Endodermal cell (in vitro differentiated cells): ENCODE results near the gene DDX41. TPM values are rescaled to one million over a fixed set of nuclear protein-coding genes. Genes with fewer than 3 reads are reported as not detected.

Experiments
- DNase-seq: peaks from one replicate; pipeline ENCODE4 v3.0.0-alpha.2; 2017
- H3K27ac ChIP-seq: 2 replicates; pipeline ENCODE4 v1.5.1; 2013; ENCODE audit warnings: mild to moderate bottlenecking, low read depth, low read length, moderate library complexity
- H3K27me3 ChIP-seq: 2 replicates; pipeline ENCODE4 v1.6.1; 2013; ENCODE audit warnings: mild to moderate bottlenecking, low read length, moderate library complexity; ENCODE audit not compliant: insufficient read depth, control insufficient read depth, poor library complexity, severe bottlenecking
- H3K36me3 ChIP-seq: 2 replicates; pipeline ENCODE4 v1.7.0; 2013; ENCODE audit warnings: mild to moderate bottlenecking, low read length, moderate library complexity; ENCODE audit not compliant: control insufficient read depth, insufficient read depth
- H3K4me1 ChIP-seq: one replicate; pipeline ENCODE4 v1.7.0; 2013; ENCODE audit warnings: low read length; ENCODE audit not compliant: control insufficient read depth, insufficient read depth
- H3K4me3 ChIP-seq: 2 replicates; pipeline ENCODE4 v1.5.1; 2013; ENCODE audit warnings: mild to moderate bottlenecking, low read length, moderate library complexity
- H3K9ac ChIP-seq: 2 replicates; pipeline ENCODE4 v1.6.1; 2013; ENCODE audit warnings: mild to moderate bottlenecking, low read length, moderate library complexity; ENCODE audit not compliant: poor library complexity, severe bottlenecking; ENCODE audit errors: extremely low read depth
- H3K9me3 ChIP-seq: 2 replicates; pipeline ENCODE4 v1.6.1; 2013; ENCODE audit warnings: mild to moderate bottlenecking, low read length, moderate library complexity; ENCODE audit not compliant: control insufficient read depth
- H3K27ac Mint-ChIP-seq: 2 replicates; pipeline ENCODE4 v1.8.0; 2020; ENCODE audit warnings: mixed read lengths
- H3K27me3 Mint-ChIP-seq: 2 replicates; pipeline ENCODE4 v1.8.0; 2021; ENCODE audit warnings: mild to moderate bottlenecking, mixed read lengths; ENCODE audit not compliant: insufficient read depth
- H3K36me3 Mint-ChIP-seq: 2 replicates; pipeline ENCODE4 v1.8.0; 2020; ENCODE audit warnings: low read depth, mixed read lengths
- H3K4me1 Mint-ChIP-seq: 2 replicates; pipeline ENCODE4 v1.8.0; 2020; ENCODE audit warnings: mixed read lengths
- H3K4me3 Mint-ChIP-seq: 2 replicates; pipeline ENCODE4 v1.8.0; 2020; ENCODE audit warnings: mild to moderate bottlenecking, moderate library complexity, mixed read lengths
- H3K9me3 Mint-ChIP-seq: 2 replicates; pipeline ENCODE4 v1.8.0; 2020; ENCODE audit warnings: mild to moderate bottlenecking, mixed read lengths
- CTCF ChIP-seq: fragments of 200-600 bp; sonication (generic); conservative IDR thresholded peaks from 2 replicates; pipeline ENCODE4 v1.5.0; 2021; ENCODE audit warnings: antibody characterized with exemption, mild to moderate bottlenecking
- WGBS, 2 experiments: methylation state at CpG; one replicate each; pipeline versions ENCODE4 v1.1.5 to v1.1.7; 2013; ENCODE audit warnings: missing lambda C conversion rate in 2 of 2, mixed read lengths in 1 of 2; ENCODE audit not compliant: insufficient coverage in 1 of 2, insufficient read length in 1 of 2; 5-methylcytosine and 5-hydroxymethylcytosine counted together
- total RNA-seq, 2 donors: library from RNA; stranded (reverse); fragmentation: NEBNext Ultra II Directional in 1 of 2; extraction: Animal tissue kit (Norgen Biotek cat#: 25700) in 1 of 2; gene quantifications; 2 replicates in 1 of 2; 3 replicates in 1 of 2; pipeline ENCODE4 v1.2.1, GENCODE V29; 2021

The DDX41 gene
- total RNA-seq, 2 donors from 2014 or later = 115 TPM

GRCh38 chr5:177530638-177531037, 13.9 kb upstream of the DDX41 start:
- Histone ChIP-seq H3K9me3 (no peaks in the 10 kb centered on the region), H3K36me3 (peaks cover 92% of the 10 kb centered on the region), H3K4me3 (no peak overlapping the region), H3K4me1 (no peaks in the 10 kb centered on the region), H3K27me3 (no peaks in the 10 kb centered on the region), H3K9ac (no peak overlapping the region), H3K27ac (no peak overlapping the region)
- no peaks in the 10 kb centered on the region for H3K4me1 Mint-ChIP-seq
- H3K9me3 Mint-ChIP-seq = no peaks in the 10 kb centered on the region
- peaks cover 50% of the 10 kb centered on the region for H3K36me3 Mint-ChIP-seq
- no peak for DNase-seq
- no peak for TF ChIP-seq CTCF
- no peak overlapping the region for H3K27ac Mint-ChIP-seq
- no peak overlapping the region for H3K4me3 Mint-ChIP-seq
- 94 to 96% methylated on average over 2 to 3 of the region's 3 CpGs for WGBS, 2 experiments
- no peaks in the 10 kb centered on the region for H3K27me3 Mint-ChIP-seq

DNA sequence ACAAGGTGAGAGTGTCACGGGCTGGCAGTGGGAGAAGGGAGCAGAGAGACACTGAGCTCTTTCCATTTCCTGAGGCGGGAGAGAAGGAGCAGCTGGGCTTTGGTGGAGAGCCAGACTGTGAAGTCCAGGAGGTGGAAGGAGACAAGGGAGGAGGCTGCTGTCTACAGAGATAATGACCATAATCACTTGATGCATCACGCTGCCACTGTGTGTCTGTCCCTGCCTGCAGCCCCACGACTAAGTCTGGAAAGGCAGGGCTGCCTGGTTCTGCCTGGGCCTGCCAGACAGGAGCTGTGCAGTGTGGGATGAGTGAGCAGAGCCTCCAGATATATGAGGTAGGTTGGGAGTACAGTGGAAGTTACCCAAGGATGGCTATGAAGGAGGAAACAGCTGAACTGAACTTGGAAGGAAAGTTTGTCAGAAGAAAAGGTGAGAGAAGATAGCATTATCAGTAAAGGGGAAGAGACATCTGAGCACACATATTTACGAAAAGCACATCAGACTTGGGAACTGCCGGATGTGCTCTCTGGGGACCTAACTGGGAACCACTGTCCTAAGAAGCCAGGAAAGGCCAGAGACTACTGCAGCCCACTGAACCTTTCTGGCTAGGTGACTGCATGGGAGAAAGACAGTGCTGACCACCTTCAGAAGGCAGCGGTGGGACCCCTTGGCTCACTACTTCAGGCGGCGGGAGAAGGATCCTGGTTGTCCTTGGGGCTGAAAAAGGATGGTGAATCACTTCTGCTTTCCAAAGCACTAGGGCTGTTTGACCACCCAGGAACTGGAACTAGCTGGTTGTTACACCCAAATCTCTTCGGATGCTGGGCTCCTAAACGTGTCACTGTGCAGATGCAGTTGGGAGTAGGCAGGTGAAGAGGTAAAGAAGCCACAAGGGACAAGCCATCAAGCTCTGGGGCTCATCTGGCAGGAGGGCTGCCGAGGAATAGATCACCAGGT, 12.8 kb upstream of the DDX41 start:
- no peak for TF ChIP-seq CTCF
- no peaks in the 10 kb centered on the region for H3K9me3 Mint-ChIP-seq
- no peaks in the 10 kb centered on the region for H3K4me1 ChIP-seq
- peaks cover 49% of the 10 kb centered on the region for H3K36me3 Mint-ChIP-seq
- no peak overlapping the region for H3K27ac Mint-ChIP-seq
- no peak for DNase-seq
- no peak overlapping the region for H3K4me3 ChIP-seq
- WGBS, 2 experiments = 94 to 95% methylated on average over 10 to 12 of the region's 12 CpGs
- peaks cover 93% of the 10 kb centered on the region for H3K36me3 ChIP-seq
- no peaks in the 10 kb centered on the region for H3K9me3 ChIP-seq
- H3K27me3 ChIP-seq = no peaks in the 10 kb centered on the region
- no peaks in the 10 kb centered on the region for H3K27me3 Mint-ChIP-seq
- H3K4me3 Mint-ChIP-seq = no peak overlapping the region
- no peaks in the 10 kb centered on the region for H3K4me1 Mint-ChIP-seq
- no peak overlapping the region for H3K27ac ChIP-seq
- no peak overlapping the region for H3K9ac ChIP-seq

DNA sequence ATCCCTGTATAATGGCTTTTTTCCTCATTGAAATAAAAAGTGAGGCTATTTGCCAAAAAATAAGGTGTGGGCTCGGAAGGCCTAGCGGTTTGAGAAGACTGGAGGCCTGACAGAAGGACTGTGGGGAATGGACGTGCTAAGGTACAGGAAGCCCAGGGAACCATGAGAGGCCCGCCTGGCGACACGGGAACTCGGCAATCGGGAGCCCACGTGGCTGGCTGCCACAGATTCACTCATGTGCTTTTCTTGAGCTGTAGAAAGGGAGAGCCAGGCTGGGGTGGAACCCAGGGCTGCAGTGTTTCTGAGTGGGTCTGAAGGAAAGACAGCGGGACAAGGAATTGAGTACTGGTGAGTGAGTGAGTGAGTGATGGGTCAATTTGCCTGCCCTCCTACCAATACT, 11.9 kb upstream of the DDX41 start:
- peaks cover 48% of the 10 kb centered on the region for H3K36me3 Mint-ChIP-seq
- H3K27ac Mint-ChIP-seq = no peak overlapping the region
- H3K36me3 ChIP-seq = peaks cover 95% of the 10 kb centered on the region
- H3K27me3 ChIP-seq = no peaks in the 10 kb centered on the region
- H3K27ac ChIP-seq = no peak overlapping the region
- no peaks in the 10 kb centered on the region for H3K9me3 ChIP-seq
- H3K4me3 ChIP-seq = no peak overlapping the region
- no peak for TF ChIP-seq CTCF
- H3K4me1 ChIP-seq = no peaks in the 10 kb centered on the region
- no peaks in the 10 kb centered on the region for H3K9me3 Mint-ChIP-seq
- no peak for DNase-seq
- WGBS, 2 experiments = 98% methylated on average over 6 to 10 of the region's 10 CpGs
- H3K4me3 Mint-ChIP-seq = no peak overlapping the region
- no peak overlapping the region for H3K9ac ChIP-seq
- no peaks in the 10 kb centered on the region for H3K4me1 Mint-ChIP-seq
- H3K27me3 Mint-ChIP-seq = no peaks in the 10 kb centered on the region
